ENCODE results near the gene NPHP4. TPM values are rescaled to one million over a fixed set of nuclear protein-coding genes. Genes with fewer than 3 reads are reported as not detected.

NPHP4 gene
- total and polyA plus RNA-seq, 9 of the 15 experiments (the other 6 are each of a cell fraction or from before 2014, with no cell fraction given) = 0.52 to 26.2 (median 6.7) TPM

- TF ChIP-seq EZH2 (IDR thresholded peaks at IDR 0.05; ENCODE audit: borderline replicate concordance, low read depth, low read length) = no peak
- TF ChIP-seq ZNF589 (CRISPR knock-in tag; IDR thresholded peaks at IDR 0.05; ENCODE audit: low read depth) = no peak
- TF ChIP-seq CUX1 (CRISPR knock-in tag; IDR thresholded peaks at IDR 0.05) = no peak
- no peak for TF ChIP-seq ZFPM2 (CRISPR knock-in tag; IDR thresholded peaks at IDR 0.05)
- no peak for TF ChIP-seq SIX5 (IDR thresholded peaks at IDR 0.05; ENCODE audit: borderline replicate concordance in 1 of 2, insufficient read depth in 1 of 2, low read depth in 1 of 2, low read length in 2 of 2)
- TF ChIP-seq, protein P1, sequence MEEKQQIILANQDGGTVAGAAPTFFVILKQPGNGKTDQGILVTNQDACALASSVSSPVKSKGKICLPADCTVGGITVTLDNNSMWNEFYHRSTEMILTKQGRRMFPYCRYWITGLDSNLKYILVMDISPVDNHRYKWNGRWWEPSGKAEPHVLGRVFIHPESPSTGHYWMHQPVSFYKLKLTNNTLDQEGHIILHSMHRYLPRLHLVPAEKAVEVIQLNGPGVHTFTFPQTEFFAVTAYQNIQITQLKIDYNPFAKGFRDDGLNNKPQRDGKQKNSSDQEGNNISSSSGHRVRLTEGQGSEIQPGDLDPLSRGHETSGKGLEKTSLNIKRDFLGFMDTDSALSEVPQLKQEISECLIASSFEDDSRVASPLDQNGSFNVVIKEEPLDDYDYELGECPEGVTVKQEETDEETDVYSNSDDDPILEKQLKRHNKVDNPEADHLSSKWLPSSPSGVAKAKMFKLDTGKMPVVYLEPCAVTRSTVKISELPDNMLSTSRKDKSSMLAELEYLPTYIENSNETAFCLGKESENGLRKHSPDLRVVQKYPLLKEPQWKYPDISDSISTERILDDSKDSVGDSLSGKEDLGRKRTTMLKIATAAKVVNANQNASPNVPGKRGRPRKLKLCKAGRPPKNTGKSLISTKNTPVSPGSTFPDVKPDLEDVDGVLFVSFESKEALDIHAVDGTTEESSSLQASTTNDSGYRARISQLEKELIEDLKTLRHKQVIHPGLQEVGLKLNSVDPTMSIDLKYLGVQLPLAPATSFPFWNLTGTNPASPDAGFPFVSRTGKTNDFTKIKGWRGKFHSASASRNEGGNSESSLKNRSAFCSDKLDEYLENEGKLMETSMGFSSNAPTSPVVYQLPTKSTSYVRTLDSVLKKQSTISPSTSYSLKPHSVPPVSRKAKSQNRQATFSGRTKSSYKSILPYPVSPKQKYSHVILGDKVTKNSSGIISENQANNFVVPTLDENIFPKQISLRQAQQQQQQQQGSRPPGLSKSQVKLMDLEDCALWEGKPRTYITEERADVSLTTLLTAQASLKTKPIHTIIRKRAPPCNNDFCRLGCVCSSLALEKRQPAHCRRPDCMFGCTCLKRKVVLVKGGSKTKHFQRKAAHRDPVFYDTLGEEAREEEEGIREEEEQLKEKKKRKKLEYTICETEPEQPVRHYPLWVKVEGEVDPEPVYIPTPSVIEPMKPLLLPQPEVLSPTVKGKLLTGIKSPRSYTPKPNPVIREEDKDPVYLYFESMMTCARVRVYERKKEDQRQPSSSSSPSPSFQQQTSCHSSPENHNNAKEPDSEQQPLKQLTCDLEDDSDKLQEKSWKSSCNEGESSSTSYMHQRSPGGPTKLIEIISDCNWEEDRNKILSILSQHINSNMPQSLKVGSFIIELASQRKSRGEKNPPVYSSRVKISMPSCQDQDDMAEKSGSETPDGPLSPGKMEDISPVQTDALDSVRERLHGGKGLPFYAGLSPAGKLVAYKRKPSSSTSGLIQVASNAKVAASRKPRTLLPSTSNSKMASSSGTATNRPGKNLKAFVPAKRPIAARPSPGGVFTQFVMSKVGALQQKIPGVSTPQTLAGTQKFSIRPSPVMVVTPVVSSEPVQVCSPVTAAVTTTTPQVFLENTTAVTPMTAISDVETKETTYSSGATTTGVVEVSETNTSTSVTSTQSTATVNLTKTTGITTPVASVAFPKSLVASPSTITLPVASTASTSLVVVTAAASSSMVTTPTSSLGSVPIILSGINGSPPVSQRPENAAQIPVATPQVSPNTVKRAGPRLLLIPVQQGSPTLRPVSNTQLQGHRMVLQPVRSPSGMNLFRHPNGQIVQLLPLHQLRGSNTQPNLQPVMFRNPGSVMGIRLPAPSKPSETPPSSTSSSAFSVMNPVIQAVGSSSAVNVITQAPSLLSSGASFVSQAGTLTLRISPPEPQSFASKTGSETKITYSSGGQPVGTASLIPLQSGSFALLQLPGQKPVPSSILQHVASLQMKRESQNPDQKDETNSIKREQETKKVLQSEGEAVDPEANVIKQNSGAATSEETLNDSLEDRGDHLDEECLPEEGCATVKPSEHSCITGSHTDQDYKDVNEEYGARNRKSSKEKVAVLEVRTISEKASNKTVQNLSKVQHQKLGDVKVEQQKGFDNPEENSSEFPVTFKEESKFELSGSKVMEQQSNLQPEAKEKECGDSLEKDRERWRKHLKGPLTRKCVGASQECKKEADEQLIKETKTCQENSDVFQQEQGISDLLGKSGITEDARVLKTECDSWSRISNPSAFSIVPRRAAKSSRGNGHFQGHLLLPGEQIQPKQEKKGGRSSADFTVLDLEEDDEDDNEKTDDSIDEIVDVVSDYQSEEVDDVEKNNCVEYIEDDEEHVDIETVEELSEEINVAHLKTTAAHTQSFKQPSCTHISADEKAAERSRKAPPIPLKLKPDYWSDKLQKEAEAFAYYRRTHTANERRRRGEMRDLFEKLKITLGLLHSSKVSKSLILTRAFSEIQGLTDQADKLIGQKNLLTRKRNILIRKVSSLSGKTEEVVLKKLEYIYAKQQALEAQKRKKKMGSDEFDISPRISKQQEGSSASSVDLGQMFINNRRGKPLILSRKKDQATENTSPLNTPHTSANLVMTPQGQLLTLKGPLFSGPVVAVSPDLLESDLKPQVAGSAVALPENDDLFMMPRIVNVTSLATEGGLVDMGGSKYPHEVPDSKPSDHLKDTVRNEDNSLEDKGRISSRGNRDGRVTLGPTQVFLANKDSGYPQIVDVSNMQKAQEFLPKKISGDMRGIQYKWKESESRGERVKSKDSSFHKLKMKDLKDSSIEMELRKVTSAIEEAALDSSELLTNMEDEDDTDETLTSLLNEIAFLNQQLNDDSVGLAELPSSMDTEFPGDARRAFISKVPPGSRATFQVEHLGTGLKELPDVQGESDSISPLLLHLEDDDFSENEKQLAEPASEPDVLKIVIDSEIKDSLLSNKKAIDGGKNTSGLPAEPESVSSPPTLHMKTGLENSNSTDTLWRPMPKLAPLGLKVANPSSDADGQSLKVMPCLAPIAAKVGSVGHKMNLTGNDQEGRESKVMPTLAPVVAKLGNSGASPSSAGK (IDR thresholded peaks at IDR 0.05) = peak; percentile 86
- TF ChIP-seq SMARCB1 (IDR thresholded peaks at IDR 0.05; ENCODE audit: insufficient read length, low read depth) = no peak
- TF ChIP-seq ZNF655 (CRISPR knock-in tag; IDR thresholded peaks at IDR 0.05) = no peak
These were observed 74.5 kb downstream of the NPHP4 start (continued) for GRCh38 chr1:5917591-5918274.
